GM23338 (cell line): ENCODE data around the gene AIRE. TPM values are rescaled to one million over a fixed set of nuclear protein-coding genes. Genes with fewer than 3 reads are reported as not detected.

Experiments
- ATAC-seq: fragments of 200-7000 bp; cut with Tn5 transposase; 3 replicates; pipeline ENCODE4 v1.9.1; 2020
- DNase-seq: peaks from one replicate; pipeline ENCODE4 v3.0.0-alpha.2; 2015; ENCODE audit warnings: low spot score
- H2AFZ ChIP-seq: fragments of 200-600 bp; sonication (generic); 2 replicates; pipeline ENCODE4 v1.8.0; 2016; ENCODE audit warnings: antibody characterized with exemption, mild to moderate bottlenecking, moderate library complexity
- H3F3A ChIP-seq: fragments of 200-600 bp; sonication (generic); replicated peaks from 2 replicates; pipeline ENCODE4 v1.8.0; 2017; ENCODE audit warnings: antibody characterized with exemption, mixed run types, low read depth
- H3K27ac ChIP-seq: fragments of 200-600 bp; sonication (generic); 2 replicates; pipeline ENCODE4 v1.6.1; 2016; ENCODE audit warnings: low read depth
- H3K27me3 ChIP-seq: fragments of 200-600 bp; sonication (generic); 2 replicates; pipeline ENCODE4 v1.8.0; 2016; ENCODE audit warnings: mild to moderate bottlenecking, mixed run types, moderate library complexity; ENCODE audit not compliant: insufficient read depth
- H3K36me3 ChIP-seq: fragments of 200-600 bp; sonication (generic); 2 replicates; pipeline ENCODE4 v1.8.0; 2016; ENCODE audit warnings: mild to moderate bottlenecking; ENCODE audit not compliant: insufficient read depth
- H3K4me1 ChIP-seq: fragments of 200-600 bp; sonication (generic); 2 replicates; pipeline ENCODE4 v1.8.0; 2016; ENCODE audit warnings: mild to moderate bottlenecking, moderate library complexity; ENCODE audit not compliant: insufficient read depth
- H3K4me2 ChIP-seq: fragments of 200-600 bp; sonication (generic); 2 replicates; pipeline ENCODE4 v1.7.1; 2017; ENCODE audit warnings: mixed run types
- H3K4me3 ChIP-seq: fragments of 200-600 bp; sonication (generic); 2 replicates; pipeline ENCODE4 v1.6.1; 2016; ENCODE audit warnings: mixed run types
- H3K79me2 ChIP-seq: fragments of 200-600 bp; sonication (generic); replicated peaks from 2 replicates; pipeline ENCODE4 v1.8.0; 2017; ENCODE audit warnings: mild to moderate bottlenecking; ENCODE audit not compliant: insufficient read depth
- H3K9me2 ChIP-seq: fragments of 200-600 bp; sonication (generic); 2 replicates; pipeline ENCODE4 v1.8.0; 2017; ENCODE audit not compliant: insufficient read depth
- H4K20me1 ChIP-seq: fragments of 200-600 bp; sonication (generic); replicated peaks from 2 replicates; pipeline ENCODE4 v1.8.0; 2017; ENCODE audit warnings: mild to moderate bottlenecking; ENCODE audit not compliant: insufficient read depth
- H3K27ac Mint-ChIP-seq: 2 replicates; pipeline ENCODE4 v1.8.0; 2020; ENCODE audit warnings: inconsistent platforms, mild to moderate bottlenecking, moderate library complexity, mixed read lengths
- H3K27me3 Mint-ChIP-seq: 3 replicates; pipeline ENCODE4 v1.8.0; 2022; ENCODE audit warnings: low read depth, mild to moderate bottlenecking, moderate library complexity, mixed read lengths, inconsistent platforms; ENCODE audit not compliant: insufficient read depth, poor library complexity
- H3K36me3 Mint-ChIP-seq: 3 replicates; pipeline ENCODE4 v1.8.0; 2021; ENCODE audit warnings: low read depth, mild to moderate bottlenecking, inconsistent platforms, moderate library complexity, mixed read lengths
- H3K4me1 Mint-ChIP-seq: 3 replicates; pipeline ENCODE4 v1.8.0; 2020; ENCODE audit warnings: mild to moderate bottlenecking, inconsistent platforms, mixed read lengths
- H3K4me3 Mint-ChIP-seq: 3 replicates; pipeline ENCODE4 v1.8.0; 2021; ENCODE audit warnings: moderate library complexity, mild to moderate bottlenecking, inconsistent platforms, mixed read lengths
- H3K9me3 Mint-ChIP-seq: 3 replicates; pipeline ENCODE4 v1.8.0; 2020; ENCODE audit warnings: moderate library complexity, mild to moderate bottlenecking, inconsistent platforms, mixed read lengths
- CREB1 ChIP-seq: fragments of 250-450 bp; sonication (Bioruptor Pico); IDR thresholded peaks from 2 replicates; pipeline ENCODE4 v1.5.0; 2020; ENCODE audit warnings: low read depth, mild to moderate bottlenecking, moderate library complexity
- CTCF ChIP-seq, 2 experiments: fragments of 200-600 bp in 1 of 2; sonication (generic) in 1 of 2; conservative IDR thresholded peaks; 2 replicates each; pipeline versions ENCODE4 v1.5.1 to v1.6.1; 2016 to 2017; ENCODE audit warnings: antibody characterized with exemption in 2 of 2, low read depth in 2 of 2, mild to moderate bottlenecking in 2 of 2, moderate library complexity in 1 of 2
- ETS1 ChIP-seq: IDR thresholded peaks from 2 replicates; pipeline ENCODE4 v1.6.1; 2016; ENCODE audit warnings: antibody characterized with exemption
- NANOG ChIP-seq: IDR thresholded peaks from 2 replicates; pipeline ENCODE4 v1.6.1; 2016; ENCODE audit warnings: antibody characterized with exemption, borderline replicate concordance
- POLR2AphosphoS5 ChIP-seq: IDR thresholded peaks from 2 replicates; pipeline ENCODE4 v1.6.1; 2016; ENCODE audit warnings: antibody characterized with exemption, low read depth
- REST ChIP-seq: IDR thresholded peaks from one replicate; pipeline ENCODE4 v1.6.1; 2018; ENCODE audit warnings: antibody characterized with exemption; ENCODE audit not compliant: unreplicated experiment
- STAT1 ChIP-seq: IDR thresholded peaks from one replicate; pipeline ENCODE4 v1.6.1; 2016; ENCODE audit warnings: antibody characterized with exemption; ENCODE audit not compliant: unreplicated experiment
- ZNF114 ChIP-seq: fragments of 250-450 bp; sonication (Bioruptor Pico); IDR thresholded peaks from 2 replicates; pipeline ENCODE4 v1.5.0; 2020; ENCODE audit warnings: mild to moderate bottlenecking, moderate library complexity
- ZNF331 ChIP-seq: fragments of 250-450 bp; sonication (Bioruptor Pico); IDR thresholded peaks from 2 replicates; pipeline ENCODE4 v1.5.0; 2020; ENCODE audit warnings: low read depth, mild to moderate bottlenecking, moderate library complexity
- ZNF462 ChIP-seq: fragments of 250-450 bp; sonication (Bioruptor Pico); IDR thresholded peaks from 2 replicates; pipeline ENCODE4 v1.5.0; 2020; ENCODE audit warnings: mild to moderate bottlenecking, moderate library complexity
- polyA plus RNA-seq: library from polyadenylated mRNA; unstranded; fragments of >200 nt; fragmentation: Nextera tagmentation; extraction: Ambion mirVana; gene quantifications from 2 replicates; pipeline ENCODE4 v1.2.1, GENCODE V29; 2016
- total RNA-seq: library from RNA; depleted of rRNA; stranded (reverse); fragments of >200 nt; shearing (Covaris generic); gene quantifications from 2 replicates; pipeline ENCODE4 v1.2.3, GENCODE V29; 2014

AIRE gene
- total and polyA plus RNA-seq, 2 experiments from 2014 or later, result 0.10 TPM; not detected in 1

- H4K20me1 ChIP-seq, result no peaks in the 10 kb centered on the region
- DNase-seq (peak; percentile 52), ATAC-seq (peak; percentile 61)
- no peak overlapping the region for H3K27ac Mint-ChIP-seq
- H3F3A ChIP-seq, result no peaks in the 10 kb centered on the region
- no peaks in the 10 kb centered on the region for H3K27me3 ChIP-seq
- H3K4me1 ChIP-seq, result no peaks in the 10 kb centered on the region; the same call in 1 of the 2 replicates
- TF ChIP-seq STAT1 (no peak), CREB1 (CRISPR knock-in tag) (no peak), ZNF331 (CRISPR knock-in tag) (no peak), REST (no peak), ETS1 (no peak), CTCF (conservative IDR thresholded peaks at IDR 0.05; ENCODE audit: low read depth in 2 of 2) (no peak), NANOG (no peak), ZNF114 (CRISPR knock-in tag) (no peak), POLR2AphosphoS5 (no peak), ZNF462 (CRISPR knock-in tag) (no peak)
- no peak overlapping the region for H3K27ac ChIP-seq
- H2AFZ ChIP-seq, result peak overlapping the region; percentile 95
- no peaks in the 10 kb centered on the region for H3K79me2 ChIP-seq
- H3K36me3 ChIP-seq, result no peaks in the 10 kb centered on the region
- no peak overlapping the region for H3K4me3 Mint-ChIP-seq
- H3K9me2 ChIP-seq, result no peaks in the 10 kb centered on the region
- peak overlapping the region; percentile 55; the same call in 1 of the 2 replicates for H3K4me2 ChIP-seq
- no peaks in the 10 kb centered on the region for H3K9me3 Mint-ChIP-seq
- peaks cover 4% of the 10 kb centered on the region for H3K27me3 Mint-ChIP-seq
- H3K4me3 ChIP-seq, result no peak overlapping the region
- no peaks in the 10 kb centered on the region for H3K36me3 Mint-ChIP-seq
- peaks cover 4% of the 10 kb centered on the region; the same call in 2 of the 3 replicates for H3K4me1 Mint-ChIP-seq
Observed at GRCh38 chr21:44263221-44263760, 22.4 kb upstream of the AIRE start.
